ENCODE data around the gene SLC7A9.
"Not testable (repeated sequence)": the region's sequence is repeated elsewhere in the genome, so short reads cannot be mapped to it uniquely, and the experiment has no call there.

The SLC7A9 gene

DNA sequence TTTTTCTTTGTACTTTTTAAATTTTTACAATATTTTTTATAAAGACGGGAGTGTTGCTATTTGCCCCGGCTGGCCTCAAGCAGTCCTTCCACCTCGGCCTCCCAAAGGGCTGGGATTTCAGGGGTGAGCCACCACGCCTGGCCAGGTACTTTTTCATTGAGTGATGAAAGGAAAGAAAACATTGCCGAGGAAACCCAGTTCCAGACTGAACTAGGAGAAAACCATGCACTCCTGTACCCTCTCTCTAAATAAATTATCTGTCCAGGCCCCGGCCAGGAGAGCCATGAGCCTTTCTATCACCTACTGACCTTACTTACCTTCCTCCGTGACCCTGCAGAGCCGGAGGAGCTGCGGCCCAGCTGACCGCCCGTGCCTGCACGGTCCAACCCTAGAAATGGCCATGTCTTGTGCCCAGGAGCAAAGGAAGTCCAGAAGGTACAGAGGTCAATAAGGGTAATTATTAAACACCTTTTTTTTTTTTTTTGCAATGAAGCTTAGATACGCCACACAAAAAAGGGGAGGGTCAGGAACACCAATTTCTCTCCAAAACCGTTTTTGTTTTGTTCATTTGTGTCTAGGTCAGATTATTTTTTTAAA, at the start of gene SLC7A9:
Gene SLC7A9 (minus strand): TSS at position 399 of the 597 bp plus-strand sequence. CDS start 1,233 bp downstream, outside the sequence.
- DNase-seq, result no peak

GRCh38 chr19:32919365-32919764, 49.8 kb upstream of the SLC7A9 start:
- DNase-seq, result no peak

GRCh38 chr19:32917616-32917996, 48.0 kb upstream of the SLC7A9 start:
- no peak for DNase-seq

DNA sequence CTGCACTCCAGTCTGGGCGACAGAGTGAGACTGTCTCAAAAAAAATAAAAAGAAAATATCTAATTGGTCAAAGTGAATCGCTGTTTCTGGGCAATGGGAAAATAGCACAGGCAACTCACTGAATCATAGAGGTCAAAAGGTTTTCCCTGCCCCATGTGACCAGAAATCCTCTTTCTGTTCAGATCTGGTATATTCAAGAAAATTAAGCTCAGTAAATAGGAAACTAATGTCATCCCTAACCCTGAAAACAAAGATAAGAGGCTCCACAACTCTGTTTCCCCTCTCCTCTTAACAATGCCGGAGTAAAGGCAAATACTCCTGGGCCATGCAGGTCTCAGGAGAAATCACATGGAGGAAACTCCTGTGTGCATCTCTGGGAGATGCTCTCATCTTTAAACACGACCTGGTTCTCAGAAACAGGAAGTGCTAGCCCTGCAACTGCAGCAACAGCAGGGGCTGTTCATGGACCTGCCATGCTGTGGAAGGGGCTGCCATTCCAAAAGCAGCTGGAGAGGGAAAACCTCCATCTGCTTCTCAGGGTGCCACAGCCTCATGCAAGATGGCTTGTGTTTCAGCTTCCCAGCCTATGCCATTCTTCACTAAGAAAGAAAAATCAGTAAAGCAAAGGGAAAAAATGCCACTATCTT, 47.5 kb upstream of the SLC7A9 start:
- no peak for DNase-seq

GRCh38 chr19:32914879-32915660, 45.5 kb upstream of the SLC7A9 start:
- no peak for DNase-seq

- DNase-seq, result no peak
These were observed 41.9 kb upstream of the SLC7A9 start for GRCh38 chr19:32911467-32911866.

GRCh38 chr19:32910874-32911273, 41.3 kb upstream of the SLC7A9 start:
- DNase-seq, result no peak

GRCh38 chr19:32910094-32910493, 40.5 kb upstream of the SLC7A9 start:
- no peak for DNase-seq

DNA sequence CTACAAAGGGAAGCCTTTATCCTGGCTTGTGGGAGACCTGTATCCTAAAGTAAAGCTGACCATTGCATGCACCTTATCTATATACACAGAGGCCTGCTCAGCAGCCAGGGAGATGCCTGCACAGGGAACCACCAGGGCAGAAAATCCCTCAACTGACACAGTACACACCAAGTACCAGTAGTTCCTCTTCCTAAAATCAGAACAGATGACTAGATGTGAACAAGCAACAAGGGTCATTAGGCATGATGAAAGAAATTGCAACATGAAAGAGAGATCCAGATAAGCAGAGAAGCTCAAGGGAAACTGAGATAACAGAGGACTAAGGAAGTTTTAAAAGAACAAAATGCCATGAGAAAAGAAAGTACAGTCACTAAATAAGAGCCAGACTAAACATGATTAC, 39.7 kb upstream of the SLC7A9 start:
- DNase-seq, result no peak

- DNase-seq, result no peak
These were observed 39.1 kb upstream of the SLC7A9 start for GRCh38 chr19:32908641-32909190.

- no peak for DNase-seq
These were observed 32.9 kb upstream of the SLC7A9 start for GRCh38 chr19:32902448-32902847.

- DNase-seq, result no peak
These were observed 32.1 kb upstream of the SLC7A9 start for GRCh38 chr19:32901504-32902161.

GRCh38 chr19:32896516-32897214, 27.1 kb upstream of the SLC7A9 start:
- DNase-seq, result no peak

DNA sequence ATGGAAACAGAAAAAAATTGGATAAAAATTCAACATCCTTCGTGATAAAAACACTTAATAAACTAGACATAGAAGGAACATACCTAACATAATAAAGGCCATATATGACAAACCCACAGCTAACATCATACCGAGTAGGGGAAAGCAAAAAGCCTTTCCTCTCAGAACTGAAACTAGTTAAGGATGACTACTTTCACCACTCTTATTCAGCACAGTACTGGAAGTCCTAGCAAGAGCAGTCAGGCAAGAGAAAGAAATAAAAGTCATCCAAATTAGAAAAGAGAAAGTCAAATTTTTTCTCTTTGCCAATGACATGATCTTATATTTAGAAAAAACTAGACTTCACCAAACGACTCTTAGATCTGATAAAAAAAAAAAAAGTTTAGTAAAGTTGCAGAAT, 25.8 kb upstream of the SLC7A9 start:
- no peak for DNase-seq

DNA sequence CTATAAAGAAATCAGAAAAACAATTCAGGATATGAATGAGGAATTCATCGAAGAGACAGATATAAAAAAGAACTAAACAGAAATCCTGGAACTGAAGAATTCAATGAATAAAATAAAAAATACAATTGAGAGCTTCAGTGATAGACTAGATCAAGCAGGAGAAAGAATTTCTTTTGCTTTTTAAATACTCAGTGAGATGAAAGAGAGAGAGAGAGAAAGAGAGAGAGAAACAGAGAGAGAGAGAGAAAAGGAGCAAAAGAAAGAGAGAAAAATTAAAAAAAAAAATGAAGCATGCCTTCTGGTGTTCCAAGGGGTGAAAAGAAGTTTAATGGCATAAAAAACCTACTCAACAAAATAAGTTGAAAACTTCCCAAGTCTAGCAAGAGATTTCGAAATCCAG, 22.0 kb upstream of the SLC7A9 start:
- no peak for DNase-seq

- DNase-seq, result no peak
These were observed 21.3 kb upstream of the SLC7A9 start for GRCh38 chr19:32890841-32891240.

DNA sequence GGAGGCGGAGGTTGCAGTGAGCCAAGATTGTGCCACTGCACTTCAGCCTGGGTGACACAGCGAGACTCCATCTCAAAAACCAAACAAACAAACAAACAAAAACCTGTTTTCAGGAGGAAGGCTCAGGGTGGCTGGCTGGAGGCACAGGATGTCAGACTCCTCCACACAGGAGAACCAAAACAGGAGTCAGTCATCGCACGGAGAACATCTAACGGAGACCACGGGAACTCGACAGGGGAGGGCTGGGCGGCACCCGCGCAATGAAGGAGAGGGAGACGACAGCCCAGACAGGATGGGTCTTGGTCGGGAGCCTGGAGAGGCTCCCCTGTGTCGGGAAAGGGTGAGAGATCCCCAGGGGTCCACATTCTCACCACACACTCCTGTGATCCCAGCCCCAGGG, 20.8 kb upstream of the SLC7A9 start:
- no peak for DNase-seq

DNA sequence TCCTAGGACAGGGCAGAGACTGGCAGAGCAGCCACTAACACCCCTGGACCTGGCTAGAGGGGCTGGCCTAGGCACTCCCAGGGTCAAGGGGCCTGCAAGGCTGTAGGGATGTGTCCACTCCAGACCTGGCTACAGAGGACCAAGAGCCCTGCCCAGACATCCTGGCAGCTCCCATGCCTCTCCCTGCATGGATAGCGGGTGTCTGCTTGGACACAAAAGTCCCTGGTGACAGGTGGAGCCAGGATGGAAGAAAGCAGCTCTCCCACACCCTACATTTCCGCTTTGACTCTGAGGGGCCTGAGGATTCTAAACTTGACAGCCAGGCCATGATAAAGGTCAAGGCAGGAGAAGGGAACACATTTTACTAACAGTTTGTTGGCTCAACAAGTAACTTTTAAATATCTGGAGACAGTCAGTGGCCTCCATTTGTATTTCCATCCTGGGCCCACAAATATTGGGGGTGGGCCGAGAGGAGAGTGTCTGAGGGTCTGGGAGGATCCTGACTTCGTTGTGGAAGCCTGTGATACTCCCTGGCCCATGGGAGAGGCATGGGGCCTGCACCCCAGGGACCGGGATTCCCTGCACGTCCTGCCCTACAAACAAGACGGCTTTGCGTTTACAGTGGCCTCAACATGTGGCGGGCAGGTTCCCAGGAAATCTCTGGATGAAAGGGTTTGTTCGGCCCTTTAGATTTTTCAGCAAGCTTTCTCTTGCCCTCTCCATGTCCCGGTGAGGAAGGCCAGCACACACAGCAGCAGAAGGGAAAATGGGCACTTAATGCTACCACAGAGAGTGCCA, 19.8 kb upstream of the SLC7A9 start:
- no peak for DNase-seq

DNA sequence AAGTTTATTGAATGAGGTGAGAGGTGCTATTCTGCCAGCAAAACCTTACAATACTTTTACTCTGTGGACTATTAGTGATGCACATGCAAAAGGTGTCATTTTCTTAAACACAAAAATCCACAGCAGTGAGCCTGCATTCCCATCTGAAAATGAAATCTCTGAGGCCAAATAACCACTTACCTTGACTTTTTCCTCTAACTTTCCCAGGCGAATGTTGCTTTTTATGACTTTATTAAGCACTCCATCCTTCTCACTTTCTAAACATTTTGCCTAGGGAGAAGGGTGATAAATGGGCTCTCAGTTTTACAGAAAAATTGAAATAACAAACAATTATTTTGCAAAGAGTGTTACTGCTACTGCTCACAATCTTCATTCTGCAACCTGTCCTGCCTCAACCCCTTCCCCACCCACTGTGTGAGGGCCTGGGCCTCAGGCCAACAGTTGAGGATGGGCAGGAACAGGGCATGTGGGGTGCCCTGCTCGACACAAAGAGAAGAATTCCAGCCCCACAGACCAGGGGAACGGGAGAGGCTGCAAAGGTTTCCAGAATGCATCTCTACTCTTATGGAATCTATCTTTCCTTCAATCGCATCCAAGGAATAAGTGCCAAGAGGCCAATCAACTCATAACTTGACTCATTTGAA, 18.1 kb upstream of the SLC7A9 start:
- no peak for DNase-seq

DNA sequence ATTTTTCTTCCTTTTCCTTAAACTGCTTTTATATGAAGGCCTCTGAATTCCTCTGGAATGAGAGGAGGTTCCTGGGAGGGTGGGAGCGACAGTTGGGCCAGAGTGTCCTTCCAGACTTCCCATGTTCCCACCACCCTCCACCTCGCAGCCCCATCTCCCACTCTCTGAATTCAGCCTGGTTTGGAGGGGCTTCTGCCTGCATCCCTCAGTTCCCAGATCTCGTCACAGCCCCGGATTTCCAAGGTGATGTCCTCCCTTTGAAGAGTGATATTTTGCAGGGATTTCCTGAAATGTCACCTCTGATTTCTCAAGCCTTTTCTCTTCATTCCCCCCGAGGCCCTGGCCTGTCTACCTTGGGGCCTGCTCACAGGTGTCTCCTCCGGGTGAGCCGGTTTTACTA, 16.7 kb upstream of the SLC7A9 start:
- DNase-seq, result no peak

DNA sequence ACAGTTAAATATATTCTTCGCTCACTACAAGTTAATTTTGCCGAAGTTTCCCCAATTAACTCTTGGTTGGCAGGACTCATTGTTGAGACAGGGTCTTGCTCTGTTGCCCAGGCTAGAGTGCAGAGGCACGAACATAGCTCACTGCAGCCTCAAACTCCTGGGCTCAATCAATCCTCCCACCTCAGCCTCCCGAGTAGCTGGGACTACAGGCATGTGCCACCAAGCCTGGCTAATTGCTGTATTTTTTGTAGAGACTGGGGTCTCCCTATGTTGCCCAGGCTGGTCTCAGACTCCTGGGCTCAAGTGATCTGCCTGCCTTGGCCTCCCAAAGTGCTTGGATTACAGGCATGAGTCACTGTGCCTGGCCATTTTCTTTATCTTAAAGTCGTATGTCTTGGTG, 15.7 kb upstream of the SLC7A9 start:
- DNase-seq, result not testable (repeated sequence)

Measured in femur (tissue), 1 donor.